ENCODE measurements around the gene TACR1.

- TF ChIP-seq CTCF (conservative IDR thresholded peaks at IDR 0.05; ENCODE audit: low read depth, low read length) = no peak
- TF ChIP-seq MAZ (IDR thresholded peaks at IDR 0.05; ENCODE audit: borderline replicate concordance, low read depth, low read length) = no peak
- TF ChIP-seq CHD1 (IDR thresholded peaks at IDR 0.05; ENCODE audit: low read depth, low read length) = no peak
- no peak for TF ChIP-seq RAD21 (IDR thresholded peaks at IDR 0.05; ENCODE audit: low read length)
- TF ChIP-seq SMC3 (IDR thresholded peaks at IDR 0.05; ENCODE audit: low read depth, low read length) = no peak
- TF ChIP-seq POLR2A (IDR thresholded peaks at IDR 0.05; ENCODE audit: low read depth, low read length) = no peak
- no peak for TF ChIP-seq MXI1 (IDR thresholded peaks at IDR 0.05; ENCODE audit: borderline replicate concordance, low read depth, low read length)
Observed at GRCh38 chr2:75019790-75020189, 179.5 kb downstream of the TACR1 start.
